NCI-H510A treated with DMSO at 0.1 percent for 48 hours (cell line): Measurements from ENCODE around the gene EPB42.
"Not testable (repeated sequence)": the region's sequence is repeated elsewhere in the genome, so short reads cannot be mapped to it uniquely, and the experiment has no call there.

Experiments
- DNase-seq: peaks from one replicate; lab custom pipeline; 2025; lab: John Stamatoyannopoulos, UW

Gene EPB42

GRCh38 chr15:43212299-43212698, 8.5 kb downstream of the EPB42 start:
- DNase-seq: no peak

GRCh38 chr15:43211224-43211735, 9.5 kb downstream of the EPB42 start:
- no peak for DNase-seq

- DNase-seq: no peak
Observed at GRCh38 chr15:43210807-43211206, 10.0 kb downstream of the EPB42 start.

- DNase-seq: no peak
Observed at GRCh38 chr15:43210172-43210745, 10.6 kb downstream of the EPB42 start.

- DNase-seq: no peak
Observed at GRCh38 chr15:43209059-43209824, 11.6 kb downstream of the EPB42 start.

- DNase-seq: no peak
Observed at GRCh38 chr15:43208052-43209002, 12.5 kb downstream of the EPB42 start.

- no peak for DNase-seq
Observed at GRCh38 chr15:43207024-43207423, 13.8 kb downstream of the EPB42 start.

GRCh38 chr15:43206054-43206453, 14.8 kb downstream of the EPB42 start:
- DNase-seq: no peak

GRCh38 chr15:43204016-43204901, 16.6 kb downstream of the EPB42 start:
- no peak for DNase-seq

GRCh38 chr15:43199945-43200488, 20.8 kb downstream of the EPB42 start:
- no peak for DNase-seq

GRCh38 chr15:43198992-43199391, 21.8 kb downstream of the EPB42 start:
- DNase-seq: no peak

- DNase-seq: not testable (repeated sequence)
Observed at GRCh38 chr15:43198556-43198955, 22.3 kb downstream of the EPB42 start.

- not testable (repeated sequence) for DNase-seq
Observed at GRCh38 chr15:43197773-43198172, 23.0 kb downstream of the EPB42 start.

- no peak for DNase-seq
Observed at GRCh38 chr15:43196760-43197548, 23.9 kb downstream of the EPB42 start.

GRCh38 chr15:43194795-43195194, 26.0 kb downstream of the EPB42 start:
- DNase-seq: no peak

- no peak for DNase-seq
Observed at GRCh38 chr15:43193710-43194109, 27.1 kb downstream of the EPB42 start.

GRCh38 chr15:43190178-43190577, 30.6 kb downstream of the EPB42 start:
- DNase-seq: no peak

GRCh38 chr15:43189296-43189695, 31.5 kb downstream of the EPB42 start:
- DNase-seq: no peak

GRCh38 chr15:43187544-43188155, 33.2 kb downstream of the EPB42 start:
- peak; percentile 53 for DNase-seq

GRCh38 chr15:43186003-43186353, 34.8 kb downstream of the EPB42 start:
- no peak for DNase-seq
